Renal pelvis (tissue), 12 donors: ENCODE results near the gene ARID5B. TPM values are rescaled to one million over a fixed set of nuclear protein-coding genes. Genes with fewer than 3 reads are reported as not detected.
"Not testable (repeated sequence)": the region's sequence is repeated elsewhere in the genome, so short reads cannot be mapped to it uniquely, and the experiment has no call there.

ENCODE experiments used
- DNase-seq: peaks from one replicate; pipeline ENCODE4 v3.0.0-alpha.2; 2013
- long read RNA-seq, 16 experiments: transcript quantifications; one replicate each; lab custom pipeline, GENCODE V29; 2026
- polyA plus RNA-seq, 3 donors: library from polyadenylated mRNA; unstranded; fragments of 120-200 nt; gene quantifications; one replicate each; pipeline ENCODE4 v1.2.1, GENCODE V29; 2013; ENCODE audit not compliant: insufficient read length in 3 of 3

The ARID5B gene
- polyA plus RNA-seq = 10 to 100 TPM; 44.7 to 69.4 (median 56.7) TPM
- long read RNA-seq, donor 1, full-length matches to known transcripts = 7 of 7 reads
- long read RNA-seq, donor 1, partial matches to known transcripts = 0 of 7 reads
- long read RNA-seq, donor 1, other reads (novel, unspliced or antisense) = 0 of 7 reads
- long read RNA-seq, donor 2, full-length matches to known transcripts = 9 of 9 reads
- long read RNA-seq, donor 2, partial matches to known transcripts = 0 of 9 reads
- long read RNA-seq, donor 2, other reads (novel, unspliced or antisense) = 0 of 9 reads
- long read RNA-seq, donor 3, full-length matches to known transcripts = 5 of 44 reads
- long read RNA-seq, donor 3, partial matches to known transcripts = 39 of 44 reads
- long read RNA-seq, donor 3, other reads (novel, unspliced or antisense) = 0 of 44 reads
- long read RNA-seq, donor 4, full-length matches to known transcripts = 7 of 7 reads
- long read RNA-seq, donor 4, partial matches to known transcripts = 0 of 7 reads
- long read RNA-seq, donor 4, other reads (novel, unspliced or antisense) = 0 of 7 reads
- long read RNA-seq, donor 5, full-length matches to known transcripts = 5 of 5 reads
- long read RNA-seq, donor 5, partial matches to known transcripts = 0 of 5 reads
- long read RNA-seq, donor 5, other reads (novel, unspliced or antisense) = 0 of 5 reads
- long read RNA-seq, donor 6, full-length matches to known transcripts = 12 of 12 reads
- long read RNA-seq, donor 6, partial matches to known transcripts = 0 of 12 reads
- long read RNA-seq, donor 6, other reads (novel, unspliced or antisense) = 0 of 12 reads
- long read RNA-seq, donor 7, full-length matches to known transcripts = 12 of 49 reads
- long read RNA-seq, donor 7, partial matches to known transcripts = 37 of 49 reads
- long read RNA-seq, donor 7, other reads (novel, unspliced or antisense) = 0 of 49 reads
- long read RNA-seq, donor 8, full-length matches to known transcripts = 3 of 3 reads
- long read RNA-seq, donor 8, partial matches to known transcripts = 0 of 3 reads
- long read RNA-seq, donor 8, other reads (novel, unspliced or antisense) = 0 of 3 reads
- long read RNA-seq, donor 9, full-length matches to known transcripts = 10 of 10 reads
- long read RNA-seq, donor 9, partial matches to known transcripts = 0 of 10 reads
- long read RNA-seq, donor 9, other reads (novel, unspliced or antisense) = 0 of 10 reads
- long read RNA-seq, donor 10, full-length matches to known transcripts = 9 of 34 reads
- long read RNA-seq, donor 10, partial matches to known transcripts = 25 of 34 reads
- long read RNA-seq, donor 10, other reads (novel, unspliced or antisense) = 0 of 34 reads
- long read RNA-seq, donor 11, partial matches to known transcripts = 20 of 20 reads
- long read RNA-seq, donor 11, other reads (novel, unspliced or antisense) = 0 of 20 reads
- long read RNA-seq, donor 12, full-length matches to known transcripts = 15 of 29 reads
- long read RNA-seq, donor 12, partial matches to known transcripts = 14 of 29 reads
- long read RNA-seq, donor 12, other reads (novel, unspliced or antisense) = 0 of 29 reads
- long read RNA-seq, donor 13, partial matches to known transcripts = 22 of 22 reads
- long read RNA-seq, donor 13, other reads (novel, unspliced or antisense) = 0 of 22 reads
- long read RNA-seq, donor 14 = 0 reads
- long read RNA-seq, donor 15, full-length matches to known transcripts = 10 of 31 reads
- long read RNA-seq, donor 15, partial matches to known transcripts = 21 of 31 reads
- long read RNA-seq, donor 15, other reads (novel, unspliced or antisense) = 0 of 31 reads
- long read RNA-seq, donor 16, full-length matches to known transcripts = 9 of 25 reads
- long read RNA-seq, donor 16, partial matches to known transcripts = 16 of 25 reads
- long read RNA-seq, donor 16, other reads (novel, unspliced or antisense) = 0 of 25 reads

- no peak for DNase-seq
Measured at GRCh38 chr10:61900829-61901792, at the start of gene ARID5B. Gene ARID5B, plus strand, starts transcription at chr10:61901699. Its CDS starts 11 bp downstream, at chr10:61901710.

- no peak for DNase-seq
Measured at GRCh38 chr10:61852261-61852660, 49.2 kb upstream of the ARID5B start.

GRCh38 chr10:61855771-61856170 is 45.7 kb upstream of the ARID5B start:
- DNase-seq = no peak

- no peak for DNase-seq
Measured at GRCh38 chr10:61857746-61858145, 43.8 kb upstream of the ARID5B start.

GRCh38 chr10:61859786-61860185 is 41.7 kb upstream of the ARID5B start:
- no peak for DNase-seq

- DNase-seq = no peak
Measured at GRCh38 chr10:61860964-61861758, 40.3 kb upstream of the ARID5B start.

- no peak for DNase-seq
Measured at GRCh38 chr10:61863981-61864380, 37.5 kb upstream of the ARID5B start.

GRCh38 chr10:61866700-61867368 is 34.7 kb upstream of the ARID5B start:
- no peak for DNase-seq

- not testable (repeated sequence) for DNase-seq
Measured at GRCh38 chr10:61867374-61867773, 34.1 kb upstream of the ARID5B start.

GRCh38 chr10:61867817-61868216 is 33.7 kb upstream of the ARID5B start:
- DNase-seq = not testable (repeated sequence)

- DNase-seq = no peak
Measured at GRCh38 chr10:61869041-61869675, 32.3 kb upstream of the ARID5B start.

GRCh38 chr10:61869774-61870525 is 31.5 kb upstream of the ARID5B start:
- peak; percentile 42 for DNase-seq

GRCh38 chr10:61870526-61870895 is 31.0 kb upstream of the ARID5B start:
- no peak for DNase-seq

- DNase-seq = no peak
Measured at GRCh38 chr10:61871487-61871886, 30.0 kb upstream of the ARID5B start.

- no peak for DNase-seq
Measured at GRCh38 chr10:61877887-61878739, 23.4 kb upstream of the ARID5B start.

GRCh38 chr10:61878740-61879068 is 22.8 kb upstream of the ARID5B start:
- no peak for DNase-seq
